A673 (cell line): ENCODE measurements around the gene TRIM65. TPM values are rescaled to one million over a fixed set of nuclear protein-coding genes. Genes with fewer than 3 reads are reported as not detected.

ENCODE experiments used
- BruUV-seq: library from RNA; stranded (reverse); fragments of 400-500 nt; replicated peaks from 2 replicates; lab custom pipeline; 2021; lab: Mats Ljungman, UMichigan
- CTCF ChIA-PET: fragments of 300-600 bp; sonication (Branson Sonifier 250); formaldehyde crosslinking; loops from one replicate; lab custom pipeline; 2022; ENCODE audit warnings: antibody characterized with exemption; lab: Charles Lee
- POLR2A ChIA-PET: fragments of 300-600 bp; sonication (Branson Sonifier 250); formaldehyde crosslinking; loops from one replicate; lab custom pipeline; 2022; ENCODE audit warnings: antibody characterized with exemption; ENCODE audit not compliant: low non-redundant PET; lab: Charles Lee
- DNase-seq: peaks from one replicate; pipeline ENCODE4 v3.0.0-alpha.2; 2015; ENCODE audit warnings: low spot score
- H3K27ac ChIP-seq: fragments of 200-600 bp; sonication (generic); 2 replicates; pipeline ENCODE4 v1.5.1; 2016; ENCODE audit warnings: mixed run types, low read depth, mild to moderate bottlenecking, mixed read lengths, antibody characterized with exemption, low read length; ENCODE audit not compliant: poor library complexity, severe bottlenecking
- H3K27me3 ChIP-seq: fragments of 200-600 bp; sonication (generic); replicated peaks from 2 replicates; pipeline ENCODE4 v1.6.1; 2017; ENCODE audit warnings: mixed run types, low read depth, mild to moderate bottlenecking, mixed read lengths, antibody characterized with exemption, low read length; ENCODE audit not compliant: insufficient read depth, poor library complexity
- H3K36me3 ChIP-seq: fragments of 200-600 bp; sonication (generic); 2 replicates; pipeline ENCODE4 v1.6.1; 2016; ENCODE audit warnings: mixed run types, mild to moderate bottlenecking, mixed read lengths, antibody characterized with exemption, low read length; ENCODE audit not compliant: insufficient read depth, poor library complexity, severe bottlenecking
- H3K4me1 ChIP-seq: fragments of 200-600 bp; sonication (generic); 2 replicates; pipeline ENCODE4 v1.6.1; 2017; ENCODE audit warnings: mixed run types, mild to moderate bottlenecking, mixed read lengths, antibody characterized with exemption, low read length; ENCODE audit not compliant: insufficient read depth, poor library complexity, severe bottlenecking
- H3K4me3 ChIP-seq: fragments of 200-600 bp; sonication (generic); 2 replicates; pipeline ENCODE4 v1.5.1; 2016; ENCODE audit warnings: low read depth, mixed run types, mild to moderate bottlenecking, mixed read lengths, low read length; ENCODE audit not compliant: poor library complexity, severe bottlenecking
- H3K9me3 ChIP-seq: fragments of 200-600 bp; sonication (generic); 2 replicates; pipeline ENCODE4 v1.6.1; 2016; ENCODE audit warnings: mixed run types, low read depth, mild to moderate bottlenecking, mixed read lengths, antibody characterized with exemption, low read length; ENCODE audit not compliant: poor library complexity, severe bottlenecking
- EZH2 ChIP-seq: fragments of 200-600 bp; sonication (generic); IDR thresholded peaks from 2 replicates; pipeline ENCODE4 v1.6.1; 2017; ENCODE audit warnings: borderline replicate concordance, low read depth, mild to moderate bottlenecking, mixed read lengths, antibody characterized with exemption, low read length; ENCODE audit not compliant: poor library complexity, severe bottlenecking
- intact Hi-C: fragments of 100-400 bp; cut with micrococcal nuclease; formaldehyde crosslinking; loops from one replicate; pipeline ENCODE4 v1.10.0; 2022; ENCODE audit not compliant: unreplicated experiment
- total RNA-seq: library from RNA; stranded (reverse); gene quantifications from 2 replicates; pipeline ENCODE4 v1.2.3, GENCODE V29; 2021
- TF ChIP-seq, protein P1 (sequence below): fragments of 300-800, 200-600 bp; sonication (generic); conservative IDR thresholded peaks from 2 replicates; pipeline ENCODE4 v1.5.1; 2017; ENCODE audit warnings: low read depth, mild to moderate bottlenecking, antibody characterized with exemption, low read length, moderate library complexity, mixed read lengths

The TRIM65 gene
- total RNA-seq, 1 experiment from 2014 or later, result 47.9 TPM

- CTCF ChIA-PET, result no interaction called here
- Histone ChIP-seq H3K4me1 (no peaks in the 10 kb centered on the region), H3K36me3 (peaks cover 8% of the 10 kb centered on the region), H3K4me3 (no peak overlapping the region), H3K27ac (no peak overlapping the region), H3K27me3 (no peaks in the 10 kb centered on the region), H3K9me3 (no peaks in the 10 kb centered on the region)
- intact Hi-C loops, result no loop called here
- no peak for DNase-seq
- TF ChIP-seq, protein P1, sequence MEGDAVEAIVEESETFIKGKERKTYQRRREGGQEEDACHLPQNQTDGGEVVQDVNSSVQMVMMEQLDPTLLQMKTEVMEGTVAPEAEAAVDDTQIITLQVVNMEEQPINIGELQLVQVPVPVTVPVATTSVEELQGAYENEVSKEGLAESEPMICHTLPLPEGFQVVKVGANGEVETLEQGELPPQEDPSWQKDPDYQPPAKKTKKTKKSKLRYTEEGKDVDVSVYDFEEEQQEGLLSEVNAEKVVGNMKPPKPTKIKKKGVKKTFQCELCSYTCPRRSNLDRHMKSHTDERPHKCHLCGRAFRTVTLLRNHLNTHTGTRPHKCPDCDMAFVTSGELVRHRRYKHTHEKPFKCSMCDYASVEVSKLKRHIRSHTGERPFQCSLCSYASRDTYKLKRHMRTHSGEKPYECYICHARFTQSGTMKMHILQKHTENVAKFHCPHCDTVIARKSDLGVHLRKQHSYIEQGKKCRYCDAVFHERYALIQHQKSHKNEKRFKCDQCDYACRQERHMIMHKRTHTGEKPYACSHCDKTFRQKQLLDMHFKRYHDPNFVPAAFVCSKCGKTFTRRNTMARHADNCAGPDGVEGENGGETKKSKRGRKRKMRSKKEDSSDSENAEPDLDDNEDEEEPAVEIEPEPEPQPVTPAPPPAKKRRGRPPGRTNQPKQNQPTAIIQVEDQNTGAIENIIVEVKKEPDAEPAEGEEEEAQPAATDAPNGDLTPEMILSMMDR, result no peak
- no peak for TF ChIP-seq EZH2
- BruUV-seq, result no TSS peak
- POLR2A ChIA-PET, result no interaction called here
Measured at GRCh38 chr17:75842411-75842810, 54.3 kb downstream of the TRIM65 start.

- DNase-seq, result no peak
- CTCF ChIA-PET, result no interaction called here
- POLR2A ChIA-PET, result no interaction called here
- intact Hi-C loops, result no loop called here
- Histone ChIP-seq H3K27me3 (no peaks in the 10 kb centered on the region), H3K9me3 (no peaks in the 10 kb centered on the region), H3K4me3 (no peak overlapping the region), H3K36me3 (no peaks in the 10 kb centered on the region), H3K27ac (no peak overlapping the region), H3K4me1 (peaks cover under 1% of the 10 kb centered on the region)
- BruUV-seq, result no TSS peak
- TF ChIP-seq, protein P1, result no peak
- TF ChIP-seq EZH2, result no peak
Measured at GRCh38 chr17:75840799-75841164, 56.0 kb downstream of the TRIM65 start.

DNA sequence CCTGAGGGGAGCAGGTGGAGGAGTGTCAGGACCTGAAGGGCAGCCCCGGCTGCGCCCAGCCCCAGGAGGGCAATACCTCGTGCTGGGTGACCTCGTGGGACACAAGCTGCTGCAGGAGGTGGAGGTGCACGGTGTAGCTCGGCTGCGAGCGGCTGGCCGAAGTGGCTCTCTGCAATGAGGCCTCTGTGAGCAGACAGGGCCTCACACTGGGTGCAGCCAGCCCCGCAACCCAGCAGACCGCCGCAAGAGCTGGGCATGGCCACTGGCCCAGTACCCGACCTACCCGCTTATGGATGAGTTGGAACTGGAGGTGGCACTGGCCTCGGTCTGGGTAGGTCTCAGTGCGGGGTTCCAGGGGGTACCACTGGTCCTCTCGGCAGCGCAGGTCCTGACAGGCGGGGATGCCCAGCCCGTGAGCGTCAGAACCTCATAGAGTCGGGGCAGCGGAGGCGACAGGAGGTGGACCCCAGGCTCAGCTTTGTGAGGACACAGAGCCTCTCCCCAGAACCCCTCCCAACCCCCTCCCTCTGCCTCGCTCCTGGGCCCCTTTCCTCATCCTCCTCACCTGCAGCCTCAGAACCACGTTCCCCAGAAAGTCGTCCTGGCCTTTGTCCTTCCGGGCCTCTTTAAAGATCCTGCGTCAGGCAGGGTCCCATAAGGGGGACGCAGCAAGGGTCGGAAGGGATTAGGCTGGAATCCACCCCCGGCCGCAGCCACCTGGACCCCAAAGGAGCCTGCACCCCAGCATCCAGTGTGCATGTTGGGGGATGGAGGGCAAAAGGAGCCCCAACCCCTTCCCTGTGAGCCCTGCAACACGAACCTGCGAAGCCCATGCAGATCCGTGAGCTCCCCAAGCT lies 56.6 kb downstream of the TRIM65 start:
- POLR2A ChIA-PET, result no interaction called here
- no peak overlapping the region for H3K4me3 ChIP-seq
- no peaks in the 10 kb centered on the region for H3K36me3 ChIP-seq
- CTCF ChIA-PET, result interaction anchor here (0.6 kb wide), 1 partner anchor 390 kb away, joined by 7 read pairs; no protein-coding TSS in a partner anchor
- H3K27me3 ChIP-seq, result no peaks in the 10 kb centered on the region
- no peak for DNase-seq
- no TSS peak for BruUV-seq
- TF ChIP-seq, protein P1, result no peak
- TF ChIP-seq EZH2, result no peak
- H3K27ac ChIP-seq, result no peak overlapping the region
- H3K4me1 ChIP-seq, result peaks cover 6% of the 10 kb centered on the region
- no peaks in the 10 kb centered on the region for H3K9me3 ChIP-seq
- intact Hi-C loops, result no loop called here

Other genes starting within 250 kb of the TRIM65 start
- gene RECQL5, start 229.8 kb downstream of the TRIM65 start, total RNA-seq, result 30.6 and 39.0 TPM in 2 replicates
- 98.1 and 114 TPM in 2 replicates for gene SAP30BP, start 229.6 kb downstream of the TRIM65 start, total RNA-seq
- 0.95 and 2.4 TPM in 2 replicates for gene ITGB4, start 175.5 kb downstream of the TRIM65 start, total RNA-seq
- 18.3 and 29.7 TPM in 2 replicates for gene GALK1, start 131.8 kb downstream of the TRIM65 start, total RNA-seq
- gene UNK, start 112.1 kb downstream of the TRIM65 start, total RNA-seq, result 53.2 and 60.0 TPM in 2 replicates
- 0.37 and 2.2 TPM in 2 replicates for gene UNC13D, start 52.5 kb downstream of the TRIM65 start, total RNA-seq
- gene WBP2, start 41.6 kb downstream of the TRIM65 start, total RNA-seq, result 70.3 and 87.5 TPM in 2 replicates
- 0.46 and 0.95 TPM in 2 replicates for gene TRIM47, start 18.4 kb downstream of the TRIM65 start, total RNA-seq
- gene MRPL38, start 7.9 kb upstream of the TRIM65 start, total RNA-seq, result 166 and 167 TPM in 2 replicates
- 34.4 and 35.6 TPM in 2 replicates for gene FBF1, start 44.1 kb upstream of the TRIM65 start, total RNA-seq
- 35.0 and 39.5 TPM in 2 replicates for gene ACOX1, start 82.2 kb upstream of the TRIM65 start, total RNA-seq
- gene TEN1, start 82.3 kb upstream of the TRIM65 start, total RNA-seq, result 13.3 and 16.2 TPM in 2 replicates
- gene CDK3, start 103.9 kb upstream of the TRIM65 start, total RNA-seq, result 8.5 and 10.0 TPM in 2 replicates
- 0.15 and 0.21 TPM in 2 replicates for gene EVPL, start 130.4 kb upstream of the TRIM65 start, total RNA-seq
- gene SRP68, start 175.6 kb upstream of the TRIM65 start, total RNA-seq, result 96.4 and 101 TPM in 2 replicates
- gene GALR2, start 177.8 kb upstream of the TRIM65 start, total RNA-seq, result not detected in 2 replicates
- not detected in 2 replicates for gene ZACN, start 182.2 kb upstream of the TRIM65 start, total RNA-seq
- gene EXOC7, start 206.8 kb upstream of the TRIM65 start, total RNA-seq, result 115 and 117 TPM in 2 replicates
- gene FOXJ1, start 244.3 kb upstream of the TRIM65 start, total RNA-seq, result 0.17 and 0.20 TPM in 2 replicates